NCI-H446 treated with DMSO at 0.1 percent for 48 hours (cell line): ENCODE results near the gene SV2B.

Experiments
- DNase-seq: peaks from one replicate; lab custom pipeline; 2025; lab: John Stamatoyannopoulos, UW

SV2B gene

DNA sequence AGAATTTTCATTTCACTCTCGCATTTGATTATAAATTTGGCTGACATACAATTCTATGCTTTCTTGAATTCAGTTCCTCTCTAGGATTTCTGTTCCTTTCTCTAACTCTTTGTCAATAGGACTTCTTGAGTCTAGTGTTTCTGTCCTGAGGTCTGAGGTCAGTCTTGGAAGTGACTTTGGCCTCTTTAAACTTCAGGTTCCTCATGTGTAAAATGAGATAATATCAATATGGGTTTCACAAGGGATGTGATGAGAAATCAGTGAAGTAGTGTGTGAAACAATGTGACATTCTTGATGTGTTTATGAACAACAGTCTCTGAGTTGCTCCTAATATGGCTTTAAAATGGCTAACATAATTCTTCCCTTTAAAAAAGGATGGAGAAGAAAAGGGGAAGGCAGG, 92.2 kb downstream of the SV2B start:
- DNase-seq = no peak

DNA sequence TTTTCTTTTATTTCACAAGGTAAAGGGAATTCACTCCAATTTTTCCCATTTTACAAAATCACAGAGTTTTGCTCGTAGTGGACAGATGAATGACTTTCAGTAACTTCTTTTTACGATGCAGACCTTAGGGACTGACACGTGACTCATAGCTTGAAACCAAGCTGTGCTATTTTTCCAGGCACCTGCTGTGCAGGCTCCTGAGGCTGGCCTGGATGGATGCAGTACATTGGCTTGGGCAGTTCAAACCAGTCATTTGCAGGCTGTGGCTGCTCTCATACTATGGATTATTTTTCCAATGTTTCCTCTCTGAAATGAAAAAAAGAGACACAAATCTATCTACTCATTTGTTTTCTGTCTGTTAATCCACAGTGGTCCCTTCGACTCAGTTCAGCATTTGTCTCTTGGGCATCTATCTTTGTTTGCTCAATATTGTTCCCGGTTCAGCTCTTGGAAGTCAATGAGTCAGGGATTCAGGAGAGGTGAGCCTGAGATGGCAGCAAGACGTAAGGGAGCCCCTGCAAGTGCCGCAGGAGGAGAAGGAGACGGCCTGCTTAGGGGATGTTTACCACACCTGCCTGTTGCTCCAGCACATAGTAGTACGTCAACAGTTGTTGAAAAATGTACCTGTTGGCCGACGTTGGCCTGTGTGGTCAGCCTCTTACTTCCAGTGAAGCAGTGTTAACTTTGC, 92.8 kb downstream of the SV2B start:
- no peak for DNase-seq

DNA sequence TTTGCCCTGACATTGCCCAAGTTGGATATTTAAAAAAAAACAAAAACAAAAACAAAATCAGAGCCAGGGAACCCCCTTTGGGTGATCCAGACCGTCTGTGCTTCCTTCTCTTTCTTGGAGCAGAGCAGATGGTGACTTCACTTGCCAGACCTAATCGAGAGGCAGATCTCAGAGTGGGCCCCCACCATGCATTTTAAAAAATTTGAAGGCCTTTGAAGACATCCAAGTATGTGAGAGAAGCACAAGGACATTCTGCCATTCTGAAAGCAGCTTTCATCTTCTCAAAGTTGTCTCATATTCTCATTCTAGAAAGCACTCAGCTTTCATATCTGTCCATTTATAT, 93.3 kb downstream of the SV2B start:
- DNase-seq = no peak

DNA sequence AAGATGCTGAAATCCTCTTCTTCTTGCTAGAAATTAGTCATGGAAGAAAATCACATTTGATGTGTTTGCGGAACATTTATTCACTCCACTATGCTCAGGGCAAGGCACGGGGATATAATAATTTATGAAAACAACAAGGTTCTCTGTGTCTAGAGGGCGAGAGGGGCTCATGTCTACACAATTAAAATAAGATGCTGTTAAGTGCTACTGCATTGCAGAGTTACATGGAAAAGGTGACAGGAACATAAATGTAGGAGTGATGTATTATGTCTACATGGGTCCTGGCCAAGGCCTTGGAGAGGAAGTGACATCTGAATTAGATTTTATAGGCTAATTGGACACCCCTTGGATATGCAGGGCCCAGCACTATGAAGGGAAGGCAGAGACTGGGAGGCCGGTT, 96.1 kb downstream of the SV2B start:
- DNase-seq = no peak

DNA sequence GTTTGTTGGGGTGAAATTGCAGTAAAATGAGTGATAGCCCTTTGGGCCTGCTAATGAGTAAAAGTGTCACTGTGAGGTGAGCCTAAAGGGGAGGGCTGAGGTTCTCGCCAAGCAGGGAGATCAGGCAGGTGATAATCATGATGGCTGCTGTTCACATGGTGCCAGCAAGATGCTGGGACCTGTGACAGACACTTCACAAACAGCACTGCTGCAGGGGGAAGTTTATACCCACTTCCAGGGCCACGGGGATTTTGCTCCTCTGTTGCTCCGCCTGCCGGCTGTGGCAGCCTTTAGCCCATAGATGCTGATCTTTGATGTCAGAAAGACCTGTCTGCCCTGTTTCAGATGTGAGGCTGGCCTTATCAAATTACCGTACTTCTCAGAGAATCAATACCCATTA, 96.7 kb downstream of the SV2B start:
- no peak for DNase-seq

DNA sequence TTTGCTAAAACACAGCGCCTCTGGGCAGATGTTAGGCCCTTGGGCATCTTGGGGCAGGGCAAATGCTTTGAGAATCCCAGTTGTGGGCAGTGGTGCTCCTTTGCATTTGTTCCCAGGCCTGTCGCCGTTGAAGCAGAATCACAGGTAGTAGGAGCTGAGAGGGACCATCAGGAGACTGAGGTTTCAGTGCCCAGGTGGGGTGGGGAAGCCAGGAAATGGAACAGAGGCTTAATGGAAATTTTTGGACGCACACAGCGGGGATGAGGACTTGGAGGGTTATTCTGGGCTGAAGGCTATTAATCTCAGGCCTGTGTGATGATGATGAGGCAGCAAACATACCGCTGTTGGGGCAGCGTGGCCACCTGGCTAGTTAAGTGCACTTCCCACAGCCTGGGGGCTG, 99.5 kb downstream of the SV2B start:
- no peak for DNase-seq

DNA sequence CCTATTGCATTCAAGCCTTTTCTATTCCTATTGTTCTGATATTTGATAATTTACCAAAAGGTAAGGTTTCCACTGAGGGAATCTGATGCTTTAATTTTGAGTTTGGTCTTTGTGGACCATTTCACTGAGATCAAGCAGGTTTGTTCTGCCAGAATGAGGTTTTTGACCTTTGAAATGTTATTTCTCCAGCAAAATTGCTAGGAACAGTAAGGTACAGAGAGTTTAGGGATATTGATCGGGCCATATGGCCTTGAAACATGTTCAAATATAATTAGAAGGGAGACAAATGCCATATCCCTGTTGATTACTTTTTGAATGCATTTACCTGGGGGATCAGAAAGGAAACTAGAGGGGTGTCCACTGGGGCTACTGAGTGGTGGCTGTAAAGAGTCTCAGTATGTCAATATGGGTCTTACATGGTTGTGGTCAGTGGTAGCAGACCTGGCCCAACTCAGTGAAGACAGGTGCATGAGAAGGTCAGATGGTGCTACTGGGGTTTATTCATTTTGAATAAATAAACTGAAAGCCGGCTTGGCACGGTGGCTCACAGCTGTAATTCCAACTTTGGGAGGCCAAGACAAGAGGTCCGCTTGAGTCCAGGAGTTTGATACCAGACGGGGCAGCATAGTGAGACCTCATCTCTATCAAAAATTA, 100.2 kb downstream of the SV2B start:
- no peak for DNase-seq

DNA sequence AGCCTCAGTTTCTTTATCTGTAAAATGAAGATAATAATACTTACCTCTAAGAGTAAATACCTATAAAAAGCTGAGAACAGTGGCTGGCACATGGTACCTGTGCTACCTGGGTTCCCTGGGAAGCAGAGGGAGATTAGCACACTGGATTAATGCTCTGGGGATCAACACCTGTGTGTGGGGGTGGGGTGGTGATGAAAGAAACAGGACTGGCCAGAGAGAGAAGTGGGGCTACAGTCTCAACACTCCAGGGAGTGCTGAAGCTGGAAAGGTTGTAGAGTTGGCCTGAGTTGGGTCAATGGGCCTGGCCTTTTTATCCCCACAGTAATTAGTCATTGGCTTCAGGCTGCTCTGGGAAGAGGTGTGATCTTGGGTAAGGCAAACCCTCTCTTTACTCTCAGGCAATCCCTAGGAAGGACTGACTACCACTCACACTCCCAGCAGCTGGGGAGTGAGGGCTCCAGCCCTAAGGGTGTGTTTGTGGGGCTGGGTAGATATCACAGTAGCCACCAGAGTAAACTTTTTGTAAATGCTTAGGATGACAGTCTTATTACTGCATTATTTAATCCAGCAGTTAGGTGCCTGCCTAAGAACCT, 102.5 kb downstream of the SV2B start:
- DNase-seq = no peak

DNA sequence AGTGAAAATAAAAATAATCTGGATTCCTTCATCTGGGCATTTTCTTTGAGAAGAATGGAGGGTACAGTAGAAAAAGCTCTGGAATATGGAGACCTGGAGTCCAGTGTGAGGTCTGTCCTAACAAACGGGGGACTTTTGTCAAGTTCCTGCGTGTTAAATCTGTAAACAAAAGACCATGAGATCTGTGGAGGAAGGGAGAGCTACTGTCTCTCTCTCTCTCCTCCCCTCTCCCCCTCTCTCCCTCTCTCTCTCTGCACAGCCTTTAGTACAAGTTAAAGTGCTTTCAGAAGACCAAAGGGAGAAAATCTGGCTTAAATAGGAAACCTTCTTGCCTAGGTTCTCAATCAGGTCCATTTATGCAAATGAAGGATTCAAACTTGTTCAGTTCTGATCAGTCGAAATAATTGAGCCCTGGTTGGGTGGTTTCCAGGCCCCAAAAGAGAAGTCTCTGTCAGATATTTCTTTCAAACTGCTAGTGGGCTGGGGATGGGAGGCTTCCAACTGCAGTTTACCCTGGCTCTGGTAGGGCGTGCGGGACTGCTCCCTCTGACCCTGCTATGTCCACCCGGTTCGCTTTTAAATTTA, 103.7 kb downstream of the SV2B start:
- DNase-seq = no peak

DNA sequence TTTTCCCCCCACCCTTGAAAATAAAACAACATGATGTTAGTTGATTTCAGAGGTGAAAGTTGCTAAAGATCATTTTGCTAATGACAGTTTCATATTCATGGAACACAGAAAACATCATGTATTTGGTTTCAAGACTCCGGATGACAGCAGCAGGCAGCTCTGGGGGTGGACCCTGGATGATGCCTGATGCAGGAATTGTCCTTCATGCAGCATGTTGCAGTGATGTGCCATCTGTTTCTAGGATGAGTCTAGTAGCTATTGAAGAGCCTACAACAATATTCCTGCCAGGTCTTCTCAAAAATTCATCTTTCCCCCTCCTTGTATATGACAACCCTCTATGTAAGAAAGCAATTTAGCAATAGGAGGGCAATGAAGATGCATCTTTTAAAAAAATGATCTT, 108.3 kb downstream of the SV2B start:
- no peak for DNase-seq

DNA sequence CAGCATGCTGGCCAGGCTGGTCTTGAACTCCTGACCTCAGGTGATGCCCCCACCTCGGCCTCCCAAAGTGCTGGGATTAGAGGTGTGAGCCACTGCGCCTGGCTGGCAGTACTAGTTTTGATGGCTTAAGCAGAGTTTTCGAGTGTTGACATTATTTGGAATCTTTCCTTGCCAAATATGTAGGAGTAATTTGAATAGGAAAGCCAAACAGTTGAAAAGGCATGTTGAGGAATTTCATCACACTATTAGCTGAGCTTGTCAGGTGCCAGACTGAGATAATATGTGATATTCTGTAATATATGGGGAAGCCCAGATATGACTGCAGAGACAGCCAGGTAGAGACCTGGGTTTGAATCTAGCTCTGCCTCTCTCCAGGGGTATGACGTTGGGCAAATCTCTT, 109.3 kb downstream of the SV2B start:
- DNase-seq = no peak

DNA sequence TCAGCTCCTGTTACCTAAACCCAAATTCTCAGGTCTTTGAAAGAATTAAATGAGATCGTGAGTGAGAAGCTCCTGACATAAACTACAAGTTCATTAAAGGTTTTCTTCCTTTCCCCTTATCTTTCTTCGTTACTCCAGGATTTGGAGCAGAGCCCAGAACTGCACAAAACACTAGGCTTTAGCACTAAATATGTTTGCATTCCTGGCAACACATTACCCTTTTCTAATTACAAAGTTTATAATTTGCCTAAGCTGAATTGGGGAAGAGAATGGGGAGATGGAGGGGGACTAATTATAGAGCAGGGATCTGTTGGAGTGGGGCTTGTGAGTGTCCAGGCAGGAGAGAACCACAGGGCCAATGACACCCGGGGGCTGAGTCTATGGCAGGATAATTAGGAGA, 109.7 kb downstream of the SV2B start:
- no peak for DNase-seq

DNA sequence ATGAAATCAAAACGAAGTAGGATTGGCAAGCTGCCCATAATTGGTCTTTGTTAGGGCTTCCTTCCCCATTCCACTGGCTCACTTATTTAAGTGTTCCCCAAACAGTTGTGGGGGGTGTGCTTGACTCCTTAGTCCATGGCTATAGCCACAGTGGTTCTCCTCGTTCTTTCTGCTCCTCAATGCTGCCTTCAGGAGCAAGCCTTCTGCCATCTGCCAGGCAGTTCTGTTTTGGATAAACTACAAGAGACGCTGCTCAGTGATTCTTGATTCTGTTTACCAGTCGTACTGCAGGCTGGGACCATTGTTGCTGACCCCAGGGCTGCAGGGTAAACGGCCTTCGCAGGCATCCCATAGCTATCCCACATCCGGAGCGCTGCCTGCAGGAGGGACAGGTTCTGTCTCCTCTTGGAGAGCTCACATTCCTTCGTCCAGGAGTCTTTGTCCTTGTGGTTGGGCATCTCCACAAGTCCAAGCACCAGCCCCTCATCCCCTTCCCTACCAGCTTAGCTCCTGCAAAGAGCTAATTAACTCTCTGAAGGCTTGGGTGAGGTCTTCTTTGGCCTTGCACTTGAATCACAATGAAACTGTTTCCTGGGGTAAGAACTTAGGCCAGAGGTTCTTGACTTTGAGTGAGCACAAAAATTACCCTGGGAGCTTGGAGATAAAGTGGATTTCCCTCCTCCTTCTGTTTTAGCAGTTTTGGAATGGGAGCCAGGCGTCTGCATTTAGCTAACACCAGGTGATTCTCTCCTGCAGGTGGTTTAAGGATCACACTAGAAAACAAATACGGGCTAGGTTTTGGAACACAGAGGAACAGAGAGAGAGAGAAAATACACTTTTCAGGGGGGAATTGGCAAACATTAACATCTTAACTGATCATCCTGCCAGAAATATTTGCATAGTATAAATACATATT, 114.9 kb downstream of the SV2B start:
- DNase-seq = no peak

DNA sequence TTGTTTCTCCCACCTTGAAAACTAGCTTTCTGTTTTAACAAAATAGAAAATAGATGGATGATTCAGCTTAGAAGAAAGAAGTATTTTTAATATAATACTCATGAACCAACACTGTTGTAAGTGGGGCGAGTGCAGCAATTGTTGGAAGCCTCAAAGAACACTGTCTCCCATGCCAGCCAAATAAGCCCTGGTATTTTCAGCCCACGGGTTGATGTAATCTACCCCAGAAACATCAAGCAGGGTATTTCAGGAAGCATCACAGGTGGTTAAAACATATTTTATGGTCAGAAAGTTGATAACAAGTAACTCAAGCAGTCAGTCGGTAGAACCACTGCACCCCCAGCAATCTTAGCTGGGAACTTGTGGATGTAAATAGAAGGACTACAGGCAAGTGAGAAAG, 115.9 kb downstream of the SV2B start:
- no peak for DNase-seq

DNA sequence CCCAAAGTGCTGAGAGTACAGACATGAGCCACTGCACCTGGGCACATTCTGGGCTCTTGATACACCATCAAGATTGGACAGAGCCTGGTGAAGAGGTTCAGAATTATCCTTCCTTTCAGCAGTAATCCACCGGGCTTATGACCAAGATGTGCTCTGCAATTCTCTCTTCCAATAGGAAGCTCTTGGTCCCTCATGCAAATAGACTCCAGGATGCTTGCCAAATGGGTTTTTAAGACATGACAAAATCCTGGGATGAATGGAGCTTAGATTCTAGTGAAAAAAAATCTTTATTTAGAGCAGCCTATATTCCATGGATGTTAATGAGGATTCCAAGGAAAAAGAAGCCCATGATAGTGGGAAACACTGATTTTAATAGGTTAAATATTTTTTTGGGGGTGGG, 119.1 kb downstream of the SV2B start:
- no peak for DNase-seq

DNA sequence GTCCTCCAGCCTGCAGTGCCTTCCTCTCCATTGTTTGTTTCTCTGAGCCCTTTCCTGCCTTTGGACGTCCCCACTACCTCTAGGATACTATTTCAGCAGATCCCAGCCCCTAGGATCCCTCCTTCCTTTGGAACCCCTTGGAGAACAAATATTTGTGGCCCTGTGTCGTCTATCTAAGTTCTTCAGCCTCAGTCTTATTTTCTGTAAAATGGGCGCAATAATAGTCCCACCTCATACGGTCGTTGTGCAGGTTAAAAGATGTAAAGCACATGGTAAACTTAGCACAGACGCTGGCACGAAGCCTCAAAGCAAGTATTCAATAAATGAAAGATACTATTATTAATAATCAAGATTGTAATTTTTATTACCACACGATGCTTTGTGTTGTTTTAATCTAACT, 122.0 kb downstream of the SV2B start:
- no peak for DNase-seq

DNA sequence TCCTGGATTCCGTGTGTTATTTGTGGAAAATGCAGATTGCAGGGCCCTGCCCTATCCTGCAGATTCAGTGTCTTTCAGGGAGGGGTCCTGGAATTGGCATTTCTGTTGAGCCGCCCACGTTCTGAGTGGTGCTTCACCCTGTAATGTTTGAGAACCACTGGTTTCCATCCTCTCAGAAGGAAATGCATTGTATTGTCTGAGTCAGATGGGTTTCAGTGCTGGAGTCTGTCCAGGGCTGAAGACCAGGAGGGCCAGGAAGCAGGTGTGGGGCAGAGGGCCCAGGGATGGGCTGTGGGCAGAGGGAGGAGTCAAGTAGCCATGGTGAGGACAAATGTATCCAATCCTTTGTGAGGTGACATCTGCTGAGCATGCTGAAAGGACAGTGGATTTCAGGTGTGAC, 123.8 kb downstream of the SV2B start:
- no peak for DNase-seq

DNA sequence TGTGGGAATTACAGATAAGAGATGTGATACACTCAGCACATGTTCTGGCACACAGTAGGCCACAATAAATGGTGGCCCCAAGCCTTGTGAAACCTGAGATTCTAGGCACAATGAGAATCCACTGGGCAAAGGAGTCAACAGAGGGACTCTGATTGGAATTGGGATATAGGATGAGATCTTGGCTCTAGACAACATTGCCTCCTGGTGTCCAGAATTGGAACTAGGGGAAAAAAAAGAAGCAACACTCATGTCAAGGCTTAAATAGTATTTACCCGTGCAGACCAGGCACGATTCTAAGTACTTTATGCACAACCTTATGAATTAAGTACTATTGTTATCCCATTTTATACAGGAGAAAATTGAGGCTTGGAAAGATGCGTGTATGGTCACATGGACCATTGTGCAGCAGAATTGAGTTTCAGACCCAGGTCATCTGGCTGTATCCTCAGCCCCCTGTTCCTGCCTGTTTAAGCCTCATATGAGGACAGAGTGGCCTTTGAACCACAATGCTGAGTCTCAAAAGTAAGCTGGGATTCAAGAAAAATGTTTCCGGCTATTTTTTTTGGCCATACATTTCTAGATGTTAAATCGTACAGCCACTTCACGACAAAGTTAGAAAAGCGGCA, 124.8 kb downstream of the SV2B start:
- DNase-seq = no peak

DNA sequence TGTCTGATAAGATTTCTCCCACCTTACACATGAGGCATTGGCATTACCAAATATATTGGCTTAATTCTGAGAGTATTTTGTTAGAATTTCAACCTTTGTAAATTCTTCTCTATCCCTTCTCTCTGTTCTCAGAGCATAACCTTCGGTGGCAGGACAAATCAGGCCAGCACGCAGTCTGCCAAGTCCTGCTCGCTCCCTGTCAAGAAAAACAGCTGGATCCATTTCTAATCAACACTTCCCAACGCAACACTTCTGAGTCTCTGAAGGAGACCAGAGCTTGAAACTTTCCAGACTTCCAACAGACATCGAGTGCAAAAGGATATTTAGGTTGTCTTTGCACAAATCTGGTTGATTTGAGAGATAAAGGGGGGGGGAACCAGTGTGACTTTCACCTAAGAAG, 125.7 kb downstream of the SV2B start:
- no peak for DNase-seq

DNA sequence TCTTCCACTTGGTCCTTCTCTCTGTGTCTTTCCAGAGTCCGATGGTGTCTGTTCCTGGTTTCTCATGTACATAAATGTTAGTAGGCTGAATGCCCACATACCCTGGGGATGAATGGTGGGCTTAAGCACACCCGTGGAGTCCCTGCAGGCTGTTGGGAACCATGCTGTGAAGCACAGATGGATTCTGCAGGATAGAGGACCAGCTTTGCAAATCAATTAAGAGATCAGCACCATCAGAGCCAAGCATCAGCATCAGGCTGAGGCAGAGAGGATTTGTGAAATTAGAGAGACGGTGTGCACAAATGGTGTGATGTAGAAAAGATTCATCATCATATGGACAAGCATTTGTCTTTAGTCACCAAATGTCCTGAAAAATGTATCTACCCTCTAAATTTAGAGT, 127.1 kb downstream of the SV2B start:
- no peak for DNase-seq

DNA sequence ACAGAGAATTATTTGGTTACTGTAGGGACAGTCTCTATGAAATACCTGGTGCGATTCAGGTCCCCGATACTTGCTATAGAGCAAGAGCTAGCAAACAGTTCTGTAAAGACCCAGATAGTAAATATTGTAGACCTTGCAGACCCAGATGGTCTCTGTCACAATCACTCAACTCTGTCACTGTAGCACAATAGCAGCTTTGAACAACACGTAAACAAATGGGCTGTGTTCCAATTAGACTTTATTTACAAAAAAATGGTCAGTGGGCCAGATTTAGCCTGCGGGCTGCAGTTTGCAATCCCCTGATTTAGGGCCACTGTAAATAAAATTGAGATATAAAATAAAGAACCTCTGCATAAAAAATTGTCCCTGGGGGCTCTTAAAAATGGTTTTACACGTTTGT, 127.7 kb downstream of the SV2B start:
- DNase-seq = no peak

DNA sequence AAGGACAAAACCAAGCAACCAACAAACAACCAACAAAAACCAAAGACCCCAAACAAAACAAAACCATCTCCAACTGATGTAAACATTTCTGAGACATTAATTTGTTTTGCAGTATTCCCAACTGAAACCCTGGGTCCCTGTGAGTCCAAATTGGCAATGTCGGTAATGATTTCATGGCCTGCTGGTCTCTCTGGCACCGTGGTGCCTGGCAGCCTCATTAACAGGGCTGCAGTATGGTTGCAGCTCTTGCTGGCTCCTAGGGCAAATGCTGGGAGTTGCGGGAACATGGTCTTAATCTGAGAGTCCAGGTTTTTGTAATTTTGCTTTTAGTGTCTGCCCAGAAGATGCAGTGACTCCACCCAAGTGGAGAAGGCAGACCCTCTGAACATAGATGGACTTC, 128.3 kb downstream of the SV2B start:
- no peak for DNase-seq
